Kidney (tissue), 14 donors: ENCODE results near the gene PRCC. TPM values are rescaled to one million over a fixed set of nuclear protein-coding genes. Genes with fewer than 3 reads are reported as not detected.
A peak's percentile ranks its signal among the peaks of the same experiment; 100 is the strongest.

Experiments used
- DNase-seq, 5 donors: peaks; one replicate each; pipeline ENCODE4 v3.0.0-alpha.2; 2013 to 2020
- FAIRE-seq: peaks from 2 replicates; lab custom pipeline; 2012; peaks lifted over from hg19 to GRCh38; lab: Jason Lieb, UNC
- H3K27ac ChIP-seq, 2 donors: one replicate each; pipeline ENCODE4 v1.7.0; 2013; ENCODE audit warnings: low read depth in 2 of 2, low read length in 2 of 2, inconsistent platforms in 1 of 2
- H3K27me3 ChIP-seq: one replicate; pipeline ENCODE4 v1.7.1; 2013; ENCODE audit warnings: low read length, inconsistent platforms; ENCODE audit not compliant: control insufficient read depth, insufficient read depth
- H3K36me3 ChIP-seq, 3 donors: one replicate each; pipeline versions ENCODE4 v1.7.0 to v1.7.1; 2013; ENCODE audit warnings: low read length in 3 of 3, control low read depth in 1 of 3, inconsistent platforms in 1 of 3; ENCODE audit not compliant: insufficient read depth in 3 of 3, control insufficient read depth in 2 of 3
- H3K4me1 ChIP-seq, 3 donors: one replicate each; pipeline versions ENCODE4 v1.7.0 to v1.7.1; 2013; ENCODE audit warnings: low read length in 3 of 3, inconsistent platforms in 1 of 3, low read depth in 1 of 3; ENCODE audit not compliant: control insufficient read depth in 2 of 3, insufficient read depth in 2 of 3
- H3K4me3 ChIP-seq, 3 donors: one replicate each; pipeline versions ENCODE4 v1.7.0 to v1.8.1; 2013; ENCODE audit warnings: low read length in 3 of 3, control low read depth in 1 of 3, inconsistent platforms in 1 of 3
- H3K9ac ChIP-seq, 3 donors: one replicate each; pipeline versions ENCODE4 v1.7.0 to v1.7.1; 2013; ENCODE audit warnings: low read length in 3 of 3, control low read depth in 1 of 3, inconsistent platforms in 1 of 3
- H3K9me3 ChIP-seq, 3 donors: one replicate each; pipeline versions ENCODE4 v1.7.0 to v1.7.1; 2013; ENCODE audit warnings: low read length in 3 of 3, control low read depth in 1 of 3, inconsistent platforms in 1 of 3; ENCODE audit not compliant: control insufficient read depth in 2 of 3, insufficient read depth in 1 of 3
- CTCF ChIP-seq: IDR thresholded peaks from 3 replicates; pipeline ENCODE4 v1.5.1; 2012; ENCODE audit warnings: mild to moderate bottlenecking, moderate library complexity, borderline replicate concordance; ENCODE audit not compliant: insufficient read depth; ENCODE audit errors: extremely low read depth
- intact Hi-C: fragments of 100-400 bp; cut with DNase I; formaldehyde crosslinking; loops from one replicate; pipeline ENCODE4 v1.11.1; 2022
- polyA plus RNA-seq: library from polyadenylated mRNA; stranded (reverse); fragments of 350-450 nt; fragmentation: Illumina TruSeq; extraction: RNeasy Lipid Tissue Mini Kit (QIAGEN cat#74804); gene quantifications from one replicate; pipeline ENCODE4 v1.2.3, GENCODE V29; 2014; ENCODE audit warnings: low read depth, low replicate concordance; ENCODE audit not compliant: insufficient read depth
- total RNA-seq: library from RNA; stranded (reverse); fragmentation: NEBNext Ultra II Directional; extraction: Animal tissue kit (Norgen Biotek cat#: 25700); gene quantifications from one replicate; pipeline ENCODE4 v1.2.1, GENCODE V29; 2021
- donor health status: control.
- donor health status: control.
- donor health status: control.
- donor health status: control.
- donor health status: control.
- donor health status: DM: yes; HTN: yes; CAD: no.
- donor health status: Normal renal cell carcinoma (clear cell type).

PRCC gene
- total and polyA plus RNA-seq, 2 donors from 2014 or later: 50.5 to 52.8 TPM

DNA sequence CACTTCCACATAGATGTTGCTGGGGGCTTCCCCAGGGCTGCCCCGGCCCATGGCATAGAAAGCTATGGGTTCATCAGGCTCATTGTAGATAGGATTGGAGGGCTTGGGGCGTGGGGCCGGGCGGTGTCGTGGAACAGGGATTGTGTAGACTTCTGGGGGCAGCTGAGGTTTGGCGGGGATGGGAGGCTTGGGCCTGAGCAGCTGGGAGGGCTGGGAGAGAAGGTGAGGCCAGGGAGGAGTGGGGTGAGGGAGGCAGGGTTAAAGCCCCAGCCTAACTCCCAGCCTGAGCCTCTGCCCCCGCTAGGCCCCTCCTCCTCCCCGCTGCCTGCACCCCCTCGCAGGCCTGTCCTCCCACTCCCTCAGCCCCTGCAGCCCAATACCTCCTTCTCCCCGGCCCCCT lies 41.9 kb downstream of the PRCC start:
- no peaks in the 10 kb centered on the region for H3K36me3 ChIP-seq
- H3K4me3 ChIP-seq: no peak overlapping the region
- H3K27ac ChIP-seq: no peak overlapping the region
- peak in 1 of 5 donors; percentile 44 for DNase-seq
- no peaks in the 10 kb centered on the region for H3K9me3 ChIP-seq
- peaks cover 0 to 13% (median 0%) of the 10 kb centered on the region in 3 donors for H3K4me1 ChIP-seq
- no peak overlapping the region for H3K9ac ChIP-seq
- FAIRE-seq: no peak
- TF ChIP-seq CTCF: no peak
- intact Hi-C loops: no loop called here
- H3K27me3 ChIP-seq: no peaks in the 10 kb centered on the region

GRCh38 chr1:156809711-156810366 lies 42.5 kb downstream of the PRCC start:
- no peak for FAIRE-seq
- DNase-seq: peak in 2 of 5 donors; percentile 43 to 47
- intact Hi-C loops: no loop called here
- Histone ChIP-seq H3K36me3 (no peaks in the 10 kb centered on the region), H3K4me1 (peaks cover 0 to 13% (median 0%) of the 10 kb centered on the region in 3 donors), H3K27me3 (no peaks in the 10 kb centered on the region), H3K27ac (no peak overlapping the region), H3K4me3 (no peak overlapping the region), H3K9me3 (no peaks in the 10 kb centered on the region), H3K9ac (no peak overlapping the region)
- TF ChIP-seq CTCF: no peak

GRCh38 chr1:156811168-156811567 lies 43.8 kb downstream of the PRCC start:
- peak in 1 of 5 donors; percentile 22 for DNase-seq
- FAIRE-seq: no peak

More at GRCh38 chr1:156811168-156811567, 43.8 kb downstream of the PRCC start:
- Histone ChIP-seq H3K27ac (no peak overlapping the region), H3K4me1 (peaks cover 0 to 13% (median 0%) of the 10 kb centered on the region in 3 donors), H3K36me3 (no peaks in the 10 kb centered on the region), H3K9me3 (no peaks in the 10 kb centered on the region), H3K27me3 (no peaks in the 10 kb centered on the region), H3K4me3 (no peak overlapping the region), H3K9ac (no peak overlapping the region)
- no peak for TF ChIP-seq CTCF
- intact Hi-C loops: no loop called here
